Activated naive CD4-positive, alpha-beta T cell treated with anti-CD3 and anti-CD28 coated beads for 36 hours (primary cell): ENCODE results near the gene DUSP2. TPM values are rescaled to one million over a fixed set of nuclear protein-coding genes. Genes with fewer than 3 reads are reported as not detected.
A peak's percentile ranks its signal among the peaks of the same experiment; 100 is the strongest.

Source experiments
- CTCF ChIA-PET: fragments of 350-600 bp; sonication (Branson Sonifier 250); formaldehyde crosslinking; loops from one replicate; lab custom pipeline; 2021; ENCODE audit warnings: antibody characterized with exemption; lab: Charles Lee
- DNase-seq: peaks from one replicate; pipeline ENCODE4 v3.0.0-alpha.2; 2020
- H3K27ac Mint-ChIP-seq: one replicate; pipeline ENCODE4 v1.8.0; 2021; ENCODE audit warnings: mild to moderate bottlenecking, mixed read lengths
- H3K27me3 Mint-ChIP-seq: one replicate; pipeline ENCODE4 v1.8.0; 2021; ENCODE audit warnings: low read depth, mixed read lengths
- H3K36me3 Mint-ChIP-seq: one replicate; pipeline ENCODE4 v1.8.0; 2021; ENCODE audit warnings: low read depth, mixed read lengths
- H3K4me1 Mint-ChIP-seq: one replicate; pipeline ENCODE4 v1.8.0; 2021; ENCODE audit warnings: low read depth, mixed read lengths
- H3K4me3 Mint-ChIP-seq: one replicate; pipeline ENCODE4 v1.8.0; 2021; ENCODE audit warnings: mild to moderate bottlenecking, moderate library complexity, mixed read lengths
- H3K9me3 Mint-ChIP-seq: one replicate; pipeline ENCODE4 v1.8.0; 2021; ENCODE audit warnings: mixed read lengths
- intact Hi-C: fragments of 100-400 bp; cut with micrococcal nuclease; formaldehyde crosslinking; loops from one replicate; pipeline ENCODE4 v1.15.1; 2023
- total RNA-seq, 2 experiments: library from RNA; stranded (reverse); gene quantifications; one replicate each; pipeline ENCODE4 v1.2.3, GENCODE V29; 2021

The DUSP2 gene
- total RNA-seq, 2 experiments from 2014 or later, result 429 to 463 TPM

GRCh38 chr2:96108541-96109360, 36.5 kb downstream of the DUSP2 start:
- Mint-ChIP-seq H3K4me3 (no peak overlapping the region), H3K36me3 (peaks cover 2% of the 10 kb centered on the region), H3K4me1 (no peaks in the 10 kb centered on the region), H3K27ac (no peak overlapping the region), H3K9me3 (peaks cover 12% of the 10 kb centered on the region), H3K27me3 (no peaks in the 10 kb centered on the region)
- CTCF ChIA-PET, result interaction anchor here (1.1 kb wide), 1 partner anchor 8 kb away, joined by 6 read pairs; no protein-coding TSS in a partner anchor
- peak; percentile 3 for DNase-seq
- intact Hi-C loops, result no loop called here

- Mint-ChIP-seq H3K27me3 (no peaks in the 10 kb centered on the region), H3K36me3 (peaks cover 2% of the 10 kb centered on the region), H3K9me3 (peaks cover 12% of the 10 kb centered on the region), H3K27ac (no peak overlapping the region), H3K4me3 (no peak overlapping the region), H3K4me1 (no peaks in the 10 kb centered on the region)
- CTCF ChIA-PET, result interaction anchor here (1.1 kb wide), 1 partner anchor 9 kb away, joined by 6 read pairs; no protein-coding TSS in a partner anchor
- peak; percentile 3 for DNase-seq
- intact Hi-C loops, result no loop called here
Observed at GRCh38 chr2:96108151-96108540, 37.1 kb downstream of the DUSP2 start.

- CTCF ChIA-PET, result interaction anchor here (1.1 to 1.6 kb wide), 2 partner anchors 9 to 11 kb away, joined by 5 to 6 read pairs; no protein-coding TSS in a partner anchor
- Mint-ChIP-seq H3K27ac (no peak overlapping the region), H3K4me3 (no peak overlapping the region)
Observed at GRCh38 chr2:96107708-96108065, 37.6 kb downstream of the DUSP2 start.

GRCh38 chr2:96106991-96107707, 38.1 kb downstream of the DUSP2 start:
- Mint-ChIP-seq H3K4me3 (no peak overlapping the region), H3K9me3 (peaks cover 12% of the 10 kb centered on the region), H3K27me3 (no peaks in the 10 kb centered on the region), H3K36me3 (peaks cover 2% of the 10 kb centered on the region), H3K27ac (no peak overlapping the region), H3K4me1 (no peaks in the 10 kb centered on the region)
- DNase-seq, result no peak
- CTCF ChIA-PET, result interaction anchor here (1.6 kb wide), 1 partner anchor 12 kb away, joined by 5 read pairs; no protein-coding TSS in a partner anchor
- intact Hi-C loops, result no loop called here

More at GRCh38 chr2:96107708-96108065, 37.6 kb downstream of the DUSP2 start:
- peaks cover 12% of the 10 kb centered on the region for H3K9me3 Mint-ChIP-seq
- peaks cover 2% of the 10 kb centered on the region for H3K36me3 Mint-ChIP-seq
- no peaks in the 10 kb centered on the region for H3K27me3 Mint-ChIP-seq
- DNase-seq, result peak; percentile 3
- intact Hi-C loops, result no loop called here
- no peaks in the 10 kb centered on the region for H3K4me1 Mint-ChIP-seq

- CTCF ChIA-PET, result interaction anchor here (1.6 kb wide), 1 partner anchor 13 kb away, joined by 5 read pairs; no protein-coding TSS in a partner anchor
- intact Hi-C loops, result no loop called here
- Mint-ChIP-seq H3K27ac (no peak overlapping the region), H3K36me3 (peaks cover 2% of the 10 kb centered on the region), H3K4me3 (no peak overlapping the region), H3K27me3 (no peaks in the 10 kb centered on the region), H3K9me3 (peaks cover 12% of the 10 kb centered on the region), H3K4me1 (no peaks in the 10 kb centered on the region)
- peak; percentile 0 for DNase-seq
Observed at GRCh38 chr2:96105994-96106715, 39.1 kb downstream of the DUSP2 start.

- Mint-ChIP-seq H3K9me3 (peaks cover 12% of the 10 kb centered on the region), H3K36me3 (peaks cover 2% of the 10 kb centered on the region), H3K27me3 (no peaks in the 10 kb centered on the region), H3K4me1 (no peaks in the 10 kb centered on the region), H3K4me3 (no peak overlapping the region), H3K27ac (no peak overlapping the region)
- DNase-seq, result peak; percentile 1
- intact Hi-C loops, result no loop called here
- CTCF ChIA-PET, result interaction anchor here (1.0 to 1.6 kb wide), 2 partner anchors 11 to 113 kb away, joined by 3 to 6 read pairs; partner anchors contain the start of gene ADRA2B
Observed at GRCh38 chr2:96105152-96105915, 39.9 kb downstream of the DUSP2 start.

- Mint-ChIP-seq H3K9me3 (peaks cover 12% of the 10 kb centered on the region), H3K36me3 (peaks cover 2% of the 10 kb centered on the region), H3K4me3 (no peak overlapping the region), H3K27me3 (no peaks in the 10 kb centered on the region), H3K27ac (no peak overlapping the region), H3K4me1 (no peaks in the 10 kb centered on the region)
- intact Hi-C loops, result no loop called here
- CTCF ChIA-PET, result interaction anchor here (1.0 to 1.6 kb wide), 2 partner anchors 12 to 112 kb away, joined by 3 to 6 read pairs; partner anchors contain the start of gene ADRA2B
- DNase-seq, result peak; percentile 1
Observed at GRCh38 chr2:96104487-96104861, 40.8 kb downstream of the DUSP2 start.

- Mint-ChIP-seq H3K9me3 (peaks cover 12% of the 10 kb centered on the region), H3K4me3 (no peak overlapping the region), H3K4me1 (no peaks in the 10 kb centered on the region), H3K27me3 (no peaks in the 10 kb centered on the region), H3K36me3 (peaks cover 2% of the 10 kb centered on the region), H3K27ac (no peak overlapping the region)
- CTCF ChIA-PET, result interaction anchor here (1.0 to 1.6 kb wide), 2 partner anchors 13 to 111 kb away, joined by 3 to 6 read pairs; partner anchors contain the start of gene ADRA2B
- intact Hi-C loops, result no loop called here
- peak; percentile 2 for DNase-seq
Observed at GRCh38 chr2:96103761-96104486, 41.3 kb downstream of the DUSP2 start.

GRCh38 chr2:96103187-96103601, 42.0 kb downstream of the DUSP2 start:
- Mint-ChIP-seq H3K27ac (no peak overlapping the region), H3K36me3 (peaks cover 2% of the 10 kb centered on the region), H3K9me3 (peaks cover 12% of the 10 kb centered on the region), H3K4me3 (no peak overlapping the region), H3K27me3 (no peaks in the 10 kb centered on the region), H3K4me1 (no peaks in the 10 kb centered on the region)
- intact Hi-C loops, result no loop called here
- peak; percentile 3 for DNase-seq
- CTCF ChIA-PET, result no interaction called here

- Mint-ChIP-seq H3K27me3 (no peaks in the 10 kb centered on the region), H3K9me3 (peaks cover 12% of the 10 kb centered on the region), H3K36me3 (peaks cover 2% of the 10 kb centered on the region), H3K27ac (no peak overlapping the region), H3K4me3 (no peak overlapping the region), H3K4me1 (no peaks in the 10 kb centered on the region)
- DNase-seq, result peak; percentile 1
- intact Hi-C loops, result no loop called here
- CTCF ChIA-PET, result interaction anchor here (1.2 kb wide), 1 partner anchor 11 kb away, joined by 3 read pairs; no protein-coding TSS in a partner anchor
Observed at GRCh38 chr2:96102596-96103186, 42.5 kb downstream of the DUSP2 start.
